Suprapubic skin (tissue), 4 donors: ENCODE data around the gene POLA2. TPM values are rescaled to one million over a fixed set of nuclear protein-coding genes. Genes with fewer than 3 reads are reported as not detected.
"Not testable (repeated sequence)": the region's sequence is repeated elsewhere in the genome, so short reads cannot be mapped to it uniquely, and the experiment has no call there.

ENCODE experiments used
- DNase-seq, 2 donors: peaks; one replicate each; pipeline ENCODE4 v3.0.0-alpha.2; 2019; ENCODE audit warnings: low spot score in 2 of 2
- H3K27ac ChIP-seq: fragments of 200-600 bp; sonication (generic); one replicate; pipeline ENCODE4 v1.5.1; 2019
- H3K27me3 ChIP-seq: fragments of 200-600 bp; sonication (generic); one replicate; pipeline ENCODE4 v1.5.1; 2019
- H3K36me3 ChIP-seq: fragments of 200-600 bp; sonication (generic); one replicate; pipeline ENCODE4 v1.5.1; 2019
- H3K4me1 ChIP-seq: fragments of 200-600 bp; sonication (generic); one replicate; pipeline ENCODE4 v1.5.1; 2019
- H3K4me3 ChIP-seq: fragments of 200-600 bp; sonication (generic); one replicate; pipeline ENCODE4 v1.5.1; 2019; ENCODE audit warnings: mild to moderate bottlenecking
- H3K9me3 ChIP-seq: fragments of 200-600 bp; sonication (generic); one replicate; pipeline ENCODE4 v1.5.1; 2019
- CTCF ChIP-seq, 2 donors: fragments of 200-600 bp in 1 of 2; fragments of 450-650 bp in 1 of 2; sonication (generic) in 1 of 2; IDR thresholded peaks; one replicate each; pipeline ENCODE4 v1.5.1; 2016 to 2019; ENCODE audit warnings: antibody characterized with exemption in 2 of 2, mild to moderate bottlenecking in 1 of 2, moderate library complexity in 1 of 2
- EP300 ChIP-seq: sonication (generic); formaldehyde crosslinking; IDR thresholded peaks from one replicate; pipeline ENCODE4 v1.6.1; 2017; ENCODE audit warnings: antibody characterized with exemption
- POLR2A ChIP-seq, 2 donors: fragments of 450-650 bp; IDR thresholded peaks; one replicate each; pipeline ENCODE4 v1.6.1; 2017; ENCODE audit warnings: antibody characterized with exemption in 2 of 2, mild to moderate bottlenecking in 2 of 2, moderate library complexity in 2 of 2
- POLR2AphosphoS5 ChIP-seq, 3 donors: sonication (generic); formaldehyde crosslinking; IDR thresholded peaks; one replicate each; pipeline ENCODE4 v1.6.1; 2017; ENCODE audit warnings: antibody characterized with exemption in 3 of 3
- WGBS: methylation state at CpG from one replicate; pipeline ENCODE4 v1.1.5; 2018; 5-methylcytosine and 5-hydroxymethylcytosine counted together
- total RNA-seq, 4 donors: library from RNA; depleted of rRNA; stranded (reverse); fragments of >200 nt; gene quantifications; one replicate each; pipeline ENCODE4 v1.1.0, GENCODE V29; 2016

POLA2 gene
- total RNA-seq, 4 donors from 2014 or later, result 4.5 to 19.7 (median 7.3) TPM

GRCh38 chr11:65262776-65263175, 1.0 kb downstream of the POLA2 start:
- Histone ChIP-seq H3K27me3 (no peaks in the 10 kb centered on the region), H3K27ac (peak overlapping the region; percentile 93), H3K4me1 (peaks cover 21% of the 10 kb centered on the region), H3K36me3 (peaks cover 8% of the 10 kb centered on the region), H3K4me3 (peak overlapping the region; percentile 81), H3K9me3 (no peaks in the 10 kb centered on the region)
- TF ChIP-seq EP300, result no peak
- TF ChIP-seq POLR2AphosphoS5 (IDR thresholded peaks at IDR 0.05), result no peak
- no peak for TF ChIP-seq CTCF (IDR thresholded peaks at IDR 0.05)
- no peak for TF ChIP-seq POLR2A (IDR thresholded peaks at IDR 0.05)
- DNase-seq, result no peak
- 34% methylated on average over 6 of the region's 6 CpGs for WGBS

DNA sequence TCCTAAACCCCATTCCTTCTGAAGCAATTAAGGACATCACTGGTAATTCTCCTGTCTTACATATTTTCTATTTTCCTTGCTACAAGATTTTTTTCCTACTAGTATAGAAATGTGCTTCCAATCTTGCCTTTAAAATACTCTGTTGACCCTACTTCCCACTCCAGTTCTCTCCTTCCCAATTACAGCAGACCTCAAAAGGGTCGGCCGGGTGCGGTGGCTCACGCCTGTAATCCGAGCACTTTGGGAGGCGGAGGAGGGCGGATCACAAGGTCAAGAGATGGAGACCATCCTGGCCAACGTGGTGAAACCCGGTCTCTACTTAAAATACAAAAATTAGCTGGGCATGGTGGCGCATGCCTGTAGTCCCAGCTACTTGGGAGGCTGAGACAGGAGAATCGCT, 3.0 kb downstream of the POLA2 start:
- DNase-seq, H3K27me3 ChIP-seq, H3K9me3 ChIP-seq, H3K27ac ChIP-seq, H3K4me3 ChIP-seq: not testable (repeated sequence)
- H3K4me1 ChIP-seq, result peaks cover 21% of the 10 kb centered on the region
- WGBS, result 94% methylated on average over 11 of the region's 11 CpGs
- peaks cover 24% of the 10 kb centered on the region for H3K36me3 ChIP-seq

GRCh38 chr11:65266210-65266609, 4.4 kb downstream of the POLA2 start:
- no peaks in the 10 kb centered on the region for H3K27me3 ChIP-seq
- 97% methylated on average over 2 of the region's 2 CpGs for WGBS
- no peaks in the 10 kb centered on the region for H3K9me3 ChIP-seq
- H3K4me3 ChIP-seq, result no peak overlapping the region
- TF ChIP-seq POLR2A (IDR thresholded peaks at IDR 0.05) (no peak), EP300 (no peak), POLR2AphosphoS5 (IDR thresholded peaks at IDR 0.05) (no peak), CTCF (IDR thresholded peaks at IDR 0.05) (no peak)
- no peak for DNase-seq
- H3K27ac ChIP-seq, result no peak overlapping the region
- peaks cover 18% of the 10 kb centered on the region for H3K4me1 ChIP-seq
- H3K36me3 ChIP-seq, result peaks cover 37% of the 10 kb centered on the region

GRCh38 chr11:65274735-65275682, 13.2 kb downstream of the POLA2 start:
- Histone ChIP-seq H3K27me3 (no peaks in the 10 kb centered on the region), H3K4me3 (no peak overlapping the region), H3K27ac (no peak overlapping the region), H3K36me3 (peaks cover 33% of the 10 kb centered on the region), H3K9me3 (no peaks in the 10 kb centered on the region), H3K4me1 (peaks cover 2% of the 10 kb centered on the region)
- WGBS, result 56% methylated on average over 6 of the region's 6 CpGs
- TF ChIP-seq POLR2A (IDR thresholded peaks at IDR 0.05) (no peak), CTCF (IDR thresholded peaks at IDR 0.05) (peak; percentile 63 to 89), POLR2AphosphoS5 (IDR thresholded peaks at IDR 0.05) (peak in 2 of 3 donors; percentile 75 to 80)
- peak in 1 of 2 donors; percentile 79 for DNase-seq

- WGBS, result 89% methylated on average over 4 of the region's 4 CpGs
- no peaks in the 10 kb centered on the region for H3K9me3 ChIP-seq
- peaks cover 2% of the 10 kb centered on the region for H3K4me1 ChIP-seq
- H3K27ac ChIP-seq, result no peak overlapping the region
- TF ChIP-seq CTCF (IDR thresholded peaks at IDR 0.05), result no peak
- no peak for TF ChIP-seq POLR2AphosphoS5 (IDR thresholded peaks at IDR 0.05)
- TF ChIP-seq EP300, result no peak
- TF ChIP-seq POLR2A (IDR thresholded peaks at IDR 0.05), result no peak
- peaks cover 29% of the 10 kb centered on the region for H3K36me3 ChIP-seq
- no peak overlapping the region for H3K4me3 ChIP-seq
- no peak for DNase-seq
- H3K27me3 ChIP-seq, result no peaks in the 10 kb centered on the region
Measured at GRCh38 chr11:65275906-65276305, 14.1 kb downstream of the POLA2 start.
